SK-N-MC (cell line): ENCODE results near the gene ABITRAM.

Source experiments
- EZH2 ChIP-seq: fragments of 200-600 bp; sonication (generic); IDR thresholded peaks from one replicate; pipeline ENCODE4 v1.6.1; 2017; ENCODE audit warnings: antibody characterized with exemption
- POLR2AphosphoS5 ChIP-seq: IDR thresholded peaks from 2 replicates; pipeline ENCODE4 v1.6.1; 2012; ENCODE audit warnings: mild to moderate bottlenecking, low read depth, low read length, borderline replicate concordance

- TF ChIP-seq POLR2AphosphoS5 (no peak), EZH2 (no peak)
These were observed 16.0 kb downstream of the ABITRAM start for GRCh38 chr9:108950168-108950567.
